ENCODE measurements around the gene NPPB. TPM values are rescaled to one million over a fixed set of nuclear protein-coding genes. Genes with fewer than 3 reads are reported as not detected.

NPPB gene
- total and polyA plus RNA-seq, 9 donors: not detected

DNA sequence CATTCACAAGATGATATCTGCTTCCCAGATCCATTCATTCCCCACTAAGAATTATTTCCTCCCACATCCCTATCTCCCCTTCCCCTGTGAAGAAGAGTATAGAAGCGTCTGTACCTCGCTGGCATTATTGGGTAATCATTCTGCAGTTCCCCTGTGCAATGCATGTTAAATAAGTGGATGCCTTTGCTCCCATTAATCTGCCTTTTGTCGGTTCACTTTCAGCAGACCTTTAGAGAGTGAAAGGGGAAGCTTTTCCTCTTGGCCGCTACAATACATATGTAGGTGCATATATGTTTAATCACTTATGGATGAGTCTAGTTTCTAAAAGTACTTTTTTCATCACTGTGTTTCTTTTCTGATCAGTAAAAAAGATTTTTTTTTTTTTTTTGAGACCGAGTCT, 45.7 kb downstream of the NPPB start:
- no peaks in the 10 kb centered on the region for H3K4me1 ChIP-seq (ENCODE audit: control insufficient read depth, insufficient read depth, low read length)
- H3K4me3 ChIP-seq (ENCODE audit: low read length): no peak overlapping the region
- peaks cover 51% of the 10 kb centered on the region for H3K36me3 ChIP-seq (ENCODE audit: control insufficient read depth, insufficient read depth, low read length)
- 67% methylated on average over 1 of the region's 5 CpGs for WGBS (ENCODE audit: insufficient coverage)
- DNase-seq: no peak
- H3K9me3 ChIP-seq (replicated peaks; ENCODE audit: control insufficient read depth, low read depth, low read length): no peaks in the 10 kb centered on the region
- no peak overlapping the region for H3K27ac ChIP-seq (ENCODE audit: low read length)
- no peaks in the 10 kb centered on the region for H3K27me3 ChIP-seq (ENCODE audit: control insufficient read depth, insufficient read depth, low read length)

Other genes with a start within 250 kb of the NPPB start
- 0.58 TPM for gene FBXO2, start 204.5 kb downstream of the NPPB start, total RNA-seq
- gene FBXO2, start 204.5 kb downstream of the NPPB start, polyA plus RNA-seq (ENCODE audit: insufficient read depth in 1 of 8, insufficient read length in 8 of 8, low replicate concordance in 1 of 8): 1 to 10 TPM in 2 of 8 donors, under 1 TPM in 6; 0.09 to 4.5 (median 0.42) TPM
- 4.8 TPM for gene FBXO44, start 204.1 kb downstream of the NPPB start, total RNA-seq
- gene FBXO44, start 204.1 kb downstream of the NPPB start, polyA plus RNA-seq (ENCODE audit: insufficient read depth in 1 of 8, insufficient read length in 8 of 8, low replicate concordance in 1 of 8): 1 to 10 TPM; 4.1 to 8.3 (median 4.5) TPM
- gene FBXO6, start 194.7 kb downstream of the NPPB start, total RNA-seq: 5.2 TPM
- gene FBXO6, start 194.7 kb downstream of the NPPB start, polyA plus RNA-seq (ENCODE audit: insufficient read depth in 1 of 8, insufficient read length in 8 of 8, low replicate concordance in 1 of 8): 1 to 10 TPM; 2.7 to 5.9 (median 4.9) TPM
- 35.0 TPM for gene MAD2L2, start 177.8 kb downstream of the NPPB start, total RNA-seq
- gene MAD2L2, start 177.8 kb downstream of the NPPB start, polyA plus RNA-seq (ENCODE audit: insufficient read depth in 1 of 8, insufficient read length in 8 of 8, low replicate concordance in 1 of 8): 10 to 100 TPM; 25.1 to 39.9 (median 30.8) TPM
- 0.27 TPM for gene DRAXIN, start 167.2 kb downstream of the NPPB start, total RNA-seq
- gene DRAXIN, start 167.2 kb downstream of the NPPB start, polyA plus RNA-seq (ENCODE audit: insufficient read depth in 1 of 8, insufficient read length in 8 of 8, low replicate concordance in 1 of 8): under 1 TPM; 0.20 to 0.56 (median 0.30) TPM
- gene AGTRAP, start 122.8 kb downstream of the NPPB start, total RNA-seq: 24.8 TPM
- 10 to 100 TPM; 14.8 to 22.3 (median 17.4) TPM for gene AGTRAP, start 122.8 kb downstream of the NPPB start, polyA plus RNA-seq (ENCODE audit: insufficient read depth in 1 of 8, insufficient read length in 8 of 8, low replicate concordance in 1 of 8)
- 20.6 TPM for gene C1orf167, start 96.8 kb downstream of the NPPB start, total RNA-seq
- 10 to 100 TPM in 5 of 8 donors, 1 to 10 TPM in 3; 3.1 to 24.9 (median 12.4) TPM for gene C1orf167, start 96.8 kb downstream of the NPPB start, polyA plus RNA-seq (ENCODE audit: insufficient read depth in 1 of 8, insufficient read length in 8 of 8, low replicate concordance in 1 of 8)
- 31.9 TPM for gene MTHFR, start 53.0 kb downstream of the NPPB start, total RNA-seq
- 10 to 100 TPM; 23.8 to 50.1 (median 35.9) TPM for gene MTHFR, start 53.0 kb downstream of the NPPB start, polyA plus RNA-seq (ENCODE audit: insufficient read depth in 1 of 8, insufficient read length in 8 of 8, low replicate concordance in 1 of 8)
- 7.5 TPM for gene CLCN6, start 52.8 kb downstream of the NPPB start, total RNA-seq
- gene CLCN6, start 52.8 kb downstream of the NPPB start, polyA plus RNA-seq (ENCODE audit: insufficient read depth in 1 of 8, insufficient read length in 8 of 8, low replicate concordance in 1 of 8): 10 to 100 TPM in 7 of 8 donors, 1 to 10 TPM in 1; 8.8 to 16.2 (median 12.0) TPM
- 0.93 TPM for gene NPPA, start 11.2 kb downstream of the NPPB start, total RNA-seq
- gene NPPA, start 11.2 kb downstream of the NPPB start, polyA plus RNA-seq (ENCODE audit: insufficient read depth in 1 of 8, insufficient read length in 8 of 8, low replicate concordance in 1 of 8): 1 to 10 TPM; 1.1 to 3.2 (median 2.2) TPM
- 24.3 TPM for gene KIAA2013, start 67.5 kb upstream of the NPPB start, total RNA-seq
- 10 to 100 TPM; 28.7 to 39.3 (median 34.8) TPM for gene KIAA2013, start 67.5 kb upstream of the NPPB start, polyA plus RNA-seq (ENCODE audit: insufficient read depth in 1 of 8, insufficient read length in 8 of 8, low replicate concordance in 1 of 8)
- gene PLOD1, start 75.8 kb upstream of the NPPB start, total RNA-seq: 118 TPM
- gene PLOD1, start 75.8 kb upstream of the NPPB start, polyA plus RNA-seq (ENCODE audit: insufficient read depth in 1 of 8, insufficient read length in 8 of 8, low replicate concordance in 1 of 8): 100 to 1,000 TPM; 138 to 243 (median 184) TPM
- 51.9 TPM for gene MFN2, start 121.5 kb upstream of the NPPB start, total RNA-seq
- 10 to 100 TPM; 52.8 to 73.4 (median 60.0) TPM for gene MFN2, start 121.5 kb upstream of the NPPB start, polyA plus RNA-seq (ENCODE audit: insufficient read depth in 1 of 8, insufficient read length in 8 of 8, low replicate concordance in 1 of 8)
- gene MIIP, start 160.6 kb upstream of the NPPB start, total RNA-seq: 20.7 TPM
- 10 to 100 TPM; 13.0 to 21.1 (median 17.6) TPM for gene MIIP, start 160.6 kb upstream of the NPPB start, polyA plus RNA-seq (ENCODE audit: insufficient read depth in 1 of 8, insufficient read length in 8 of 8, low replicate concordance in 1 of 8)
- gene TNFRSF8, start 204.4 kb upstream of the NPPB start, total RNA-seq: 0.22 TPM
- gene TNFRSF8, start 204.4 kb upstream of the NPPB start, polyA plus RNA-seq (ENCODE audit: insufficient read depth in 1 of 8, insufficient read length in 8 of 8, low replicate concordance in 1 of 8): under 1 TPM; 0.07 to 0.31 (median 0.21) TPM

Measured in muscle of leg (tissue), 11 donors.